Vagina (tissue), 2 donors: ENCODE data around the gene NUP35. TPM values are rescaled to one million over a fixed set of nuclear protein-coding genes. Genes with fewer than 3 reads are reported as not detected.

Experiments
- DNase-seq, 2 donors: peaks; one replicate each; pipeline ENCODE4 v3.0.0-alpha.2; 2017; ENCODE audit errors: extremely low spot score in 2 of 2
- H3K27ac ChIP-seq: fragments of 200-600 bp; sonication (generic); one replicate; pipeline ENCODE4 v1.5.1; 2019
- H3K27me3 ChIP-seq: fragments of 200-600 bp; sonication (generic); one replicate; pipeline ENCODE4 v1.5.1; 2019
- H3K36me3 ChIP-seq, 2 donors: fragments of 200-600 bp; sonication (generic); one replicate each; pipeline ENCODE4 v1.5.1; 2017 to 2019
- H3K4me1 ChIP-seq: fragments of 200-600 bp; sonication (generic); one replicate; pipeline ENCODE4 v1.5.1; 2019
- H3K4me3 ChIP-seq, 2 donors: fragments of 200-600 bp; sonication (generic); 1 replicate in 1 of 2; 2 replicates in 1 of 2; pipeline ENCODE4 v1.5.1; 2016 to 2019
- H3K9me3 ChIP-seq: fragments of 200-600 bp; sonication (generic); one replicate; pipeline ENCODE4 v1.5.1; 2019
- CTCF ChIP-seq, 3 experiments: fragments of 450-650 bp in 2 of 3; fragments of 200-600 bp in 1 of 3; sonication (generic) in 1 of 3; IDR thresholded peaks; one replicate each; pipeline ENCODE4 v1.5.1; 2017 to 2019; ENCODE audit warnings: antibody characterized with exemption in 3 of 3, mild to moderate bottlenecking in 2 of 3, moderate library complexity in 2 of 3
- POLR2A ChIP-seq, 2 donors: fragments of 450-650 bp; IDR thresholded peaks; one replicate each; pipeline ENCODE4 v1.6.1; 2017; ENCODE audit warnings: antibody characterized with exemption in 2 of 2, mild to moderate bottlenecking in 2 of 2, moderate library complexity in 2 of 2
- POLR2AphosphoS5 ChIP-seq, 2 donors: sonication (generic); formaldehyde crosslinking; IDR thresholded peaks; one replicate each; pipeline ENCODE4 v1.9.0; 2017; ENCODE audit warnings: antibody characterized with exemption in 2 of 2, mild to moderate bottlenecking in 2 of 2, low read depth in 1 of 2; ENCODE audit not compliant: insufficient read depth in 1 of 2
- intact Hi-C: fragments of 100-400 bp; cut with DNase I; formaldehyde crosslinking; loops from one replicate; pipeline ENCODE4 v1.15.1; 2023
- total RNA-seq: library from RNA; depleted of rRNA; stranded (reverse); fragments of >200 nt; gene quantifications from one replicate; pipeline ENCODE4 v1.2.3, GENCODE V29; 2016

NUP35 gene
- total RNA-seq, 1 donor from 2014 or later = 18.4 TPM

DNA sequence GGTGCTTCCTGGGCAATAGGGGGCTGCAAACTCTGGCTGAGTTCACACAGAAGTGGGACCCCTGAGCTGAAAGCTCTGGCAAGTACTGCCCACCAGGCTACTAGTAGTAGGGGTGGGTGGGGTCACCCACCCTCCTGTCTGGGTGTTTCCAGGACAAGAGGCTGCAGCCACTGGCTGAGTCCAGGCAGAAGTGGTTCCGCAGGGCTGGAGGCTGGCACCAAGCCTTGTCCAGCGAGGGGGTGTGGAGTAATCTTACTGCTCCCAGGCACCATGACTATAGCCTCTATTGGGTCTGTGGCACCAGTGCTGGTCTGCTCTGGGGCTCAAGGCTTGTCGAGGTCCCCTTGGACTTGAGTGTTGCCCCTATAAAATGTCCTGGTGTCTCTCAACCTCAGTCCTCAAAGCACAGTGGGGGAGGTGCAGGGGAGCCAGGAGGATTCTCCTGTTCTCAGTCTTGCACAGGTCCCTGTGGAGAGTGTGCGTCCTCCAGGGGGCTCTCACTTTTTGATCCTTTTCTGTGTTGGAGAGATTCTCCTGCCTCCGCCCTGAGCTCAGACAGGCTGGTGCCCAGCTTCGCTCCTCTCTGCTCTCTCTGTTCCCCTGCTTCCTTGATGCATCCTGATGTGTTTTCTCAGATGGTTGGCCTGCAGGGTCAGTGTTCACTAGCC, 48.1 kb downstream of the NUP35 start:
- no peaks in the 10 kb centered on the region for H3K36me3 ChIP-seq
- intact Hi-C loops = no loop called here
- H3K4me1 ChIP-seq = no peaks in the 10 kb centered on the region
- H3K27ac ChIP-seq = no peak overlapping the region
- no peak for TF ChIP-seq POLR2A (IDR thresholded peaks at IDR 0.05)
- TF ChIP-seq CTCF (IDR thresholded peaks at IDR 0.05) = no peak
- no peak for TF ChIP-seq POLR2AphosphoS5 (IDR thresholded peaks at IDR 0.05; ENCODE audit: insufficient read depth in 1 of 2, low read depth in 1 of 2)
- DNase-seq = no peak
- no peaks in the 10 kb centered on the region for H3K27me3 ChIP-seq
- H3K9me3 ChIP-seq = no peaks in the 10 kb centered on the region
- H3K4me3 ChIP-seq = no peak overlapping the region

DNA sequence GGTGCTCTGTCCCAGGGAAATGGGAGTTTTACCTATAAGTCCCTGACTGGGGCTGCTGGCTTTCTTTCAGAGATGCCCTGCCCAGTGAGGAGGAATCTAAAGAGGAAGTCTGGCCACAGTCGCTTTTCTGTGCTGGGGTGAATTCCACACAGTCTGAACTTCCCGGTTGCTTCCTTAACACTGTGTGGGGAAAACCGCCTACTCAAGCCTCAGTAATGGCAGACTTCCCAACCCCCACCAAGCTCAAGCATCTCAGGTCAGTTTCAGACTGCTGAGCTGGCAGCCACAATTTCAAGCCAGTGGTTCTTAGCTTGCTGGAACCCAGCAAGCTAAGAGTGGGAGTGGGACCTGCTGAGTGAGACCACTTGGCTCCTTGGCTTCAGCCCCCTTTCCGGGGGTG, 54.9 kb downstream of the NUP35 start:
- no peak overlapping the region for H3K27ac ChIP-seq
- intact Hi-C loops = no loop called here
- DNase-seq = no peak
- no peaks in the 10 kb centered on the region for H3K9me3 ChIP-seq
- no peak for TF ChIP-seq POLR2AphosphoS5 (IDR thresholded peaks at IDR 0.05; ENCODE audit: insufficient read depth in 1 of 2, low read depth in 1 of 2)
- TF ChIP-seq CTCF (IDR thresholded peaks at IDR 0.05) = no peak
- H3K4me1 ChIP-seq = no peaks in the 10 kb centered on the region
- H3K27me3 ChIP-seq = no peaks in the 10 kb centered on the region
- H3K36me3 ChIP-seq = peaks cover 0 to 25% of the 10 kb centered on the region in 2 donors
- no peak overlapping the region for H3K4me3 ChIP-seq

DNA sequence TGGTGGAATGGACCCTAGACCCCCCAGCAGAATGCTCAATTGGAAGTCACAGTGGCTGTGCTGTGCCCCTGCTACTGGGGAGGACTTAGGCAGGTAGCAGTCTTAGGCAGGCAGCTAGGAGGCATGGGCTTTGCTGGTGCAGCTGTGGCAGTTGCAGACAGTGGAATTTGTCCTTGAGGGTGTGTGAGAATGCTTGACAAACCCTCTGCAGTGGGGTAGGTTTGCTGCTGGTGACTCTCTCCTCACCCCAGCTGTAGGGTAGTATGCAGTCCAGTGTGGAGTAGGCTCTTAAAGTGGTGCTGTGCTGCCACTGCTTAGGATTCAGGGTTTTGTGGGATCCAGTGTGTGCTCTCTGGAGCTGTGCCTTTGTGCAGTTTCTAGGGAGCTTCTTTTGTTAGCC, 61.3 kb downstream of the NUP35 start:
- no peak overlapping the region for H3K27ac ChIP-seq
- no peaks in the 10 kb centered on the region for H3K4me1 ChIP-seq
- H3K36me3 ChIP-seq = peaks cover 0 to 31% of the 10 kb centered on the region in 2 donors
- intact Hi-C loops = no loop called here
- no peak for TF ChIP-seq POLR2AphosphoS5 (IDR thresholded peaks at IDR 0.05; ENCODE audit: insufficient read depth in 1 of 2, low read depth in 1 of 2)
- TF ChIP-seq POLR2A (IDR thresholded peaks at IDR 0.05) = no peak
- TF ChIP-seq CTCF (IDR thresholded peaks at IDR 0.05) = no peak
- H3K9me3 ChIP-seq = no peaks in the 10 kb centered on the region
- no peak for DNase-seq
- H3K4me3 ChIP-seq = no peak overlapping the region
- H3K27me3 ChIP-seq = no peaks in the 10 kb centered on the region

GRCh38 chr2:183186296-183186695, 62.1 kb downstream of the NUP35 start:
- H3K27me3 ChIP-seq = no peaks in the 10 kb centered on the region
- H3K4me3 ChIP-seq = no peak overlapping the region
- no peak for DNase-seq
- no peaks in the 10 kb centered on the region for H3K4me1 ChIP-seq
- intact Hi-C loops = no loop called here
- no peak for TF ChIP-seq CTCF (IDR thresholded peaks at IDR 0.05)
- no peak for TF ChIP-seq POLR2A (IDR thresholded peaks at IDR 0.05)
- no peak for TF ChIP-seq POLR2AphosphoS5 (IDR thresholded peaks at IDR 0.05; ENCODE audit: insufficient read depth in 1 of 2, low read depth in 1 of 2)
- H3K36me3 ChIP-seq = peaks cover 0 to 31% of the 10 kb centered on the region in 2 donors
- H3K9me3 ChIP-seq = no peaks in the 10 kb centered on the region
- H3K27ac ChIP-seq = no peak overlapping the region

DNA sequence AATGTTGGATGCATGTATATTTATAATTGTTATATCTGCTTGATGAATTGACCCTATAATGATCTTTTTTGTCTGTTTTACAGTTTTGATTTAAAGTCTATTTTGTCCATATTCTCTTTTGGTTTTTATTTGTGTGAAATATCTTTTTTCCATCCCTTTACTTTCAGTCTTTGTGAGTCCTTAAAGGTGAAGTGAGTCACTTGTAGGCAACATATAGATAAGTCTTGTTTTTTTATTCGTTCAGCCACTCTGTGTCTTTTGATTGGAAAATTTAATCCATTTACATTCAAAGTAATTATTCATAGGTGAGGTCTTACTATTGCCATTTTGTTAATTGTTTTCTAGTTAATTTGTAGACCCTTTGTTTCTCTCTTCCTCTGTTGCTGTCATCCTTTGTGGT, 62.5 kb downstream of the NUP35 start:
- intact Hi-C loops = no loop called here
- no peak overlapping the region for H3K27ac ChIP-seq
- peaks cover 0 to 31% of the 10 kb centered on the region in 2 donors for H3K36me3 ChIP-seq
- no peak for DNase-seq
- no peaks in the 10 kb centered on the region for H3K27me3 ChIP-seq
- H3K4me3 ChIP-seq = no peak overlapping the region
- H3K4me1 ChIP-seq = no peaks in the 10 kb centered on the region
- no peaks in the 10 kb centered on the region for H3K9me3 ChIP-seq
- no peak for TF ChIP-seq CTCF (IDR thresholded peaks at IDR 0.05)
- TF ChIP-seq POLR2A (IDR thresholded peaks at IDR 0.05) = no peak
- no peak for TF ChIP-seq POLR2AphosphoS5 (IDR thresholded peaks at IDR 0.05; ENCODE audit: insufficient read depth in 1 of 2, low read depth in 1 of 2)
